GM12878 (cell line): ENCODE results near the gene MYL7. TPM values are rescaled to one million over a fixed set of nuclear protein-coding genes. Genes with fewer than 3 reads are reported as not detected.

Experiments used
- ATAC-seq: fragments of 200-7000 bp; cut with Tn5 transposase; 3 replicates; pipeline ENCODE4 v1.9.1; 2020; ENCODE audit warnings: mild to moderate bottlenecking, moderate library complexity
- BruUV-seq: library from RNA; stranded (reverse); fragments of 400-500 nt; replicated peaks from 2 replicates; lab custom pipeline; 2021; lab: Mats Ljungman, UMichigan
- CTCF ChIA-PET: fragments of 300-600 bp; sonication (Branson Sonifier 250); formaldehyde crosslinking; extraction: SDS; loops from one replicate; lab custom pipeline; 2021; ENCODE audit warnings: inconsistent platforms; lab: Yijun Ruan, JAX
- POLR2A ChIA-PET: fragments of 350-600 bp; formaldehyde crosslinking; extraction: SDS; loops from one replicate; lab custom pipeline; 2021; ENCODE audit warnings: inconsistent platforms; lab: Charles Lee
- RAD21 ChIA-PET: fragments of 300-600 bp; sonication (Branson Sonifier 250); formaldehyde crosslinking; loops from one replicate; lab custom pipeline; 2023; ENCODE audit warnings: antibody characterized with exemption; ENCODE audit not compliant: unreplicated experiment; lab: Charles Lee
- SMC1A ChIA-PET: fragments of 300-600 bp; sonication (Branson Sonifier 250); formaldehyde crosslinking; loops from one replicate; lab custom pipeline; 2023; ENCODE audit not compliant: unreplicated experiment, uncharacterized antibody; lab: Charles Lee
- DNase-seq: peaks from one replicate; pipeline ENCODE4 v3.0.0-alpha.2; 2011; ENCODE audit warnings: low read depth, low spot score
- FAIRE-seq: peaks from 3 replicates; lab custom pipeline; 2011; peaks lifted over from hg19 to GRCh38; lab: Jason Lieb, UNC
- H2AFZ ChIP-seq: 2 replicates; pipeline ENCODE4 v1.6.0; 2011; ENCODE audit warnings: low read depth, low read length, control low read depth; ENCODE audit not compliant: control insufficient read depth
- H3K27ac ChIP-seq: 2 replicates; pipeline ENCODE4 v1.5.1; 2011; ENCODE audit warnings: control low read depth; ENCODE audit not compliant: control insufficient read depth, insufficient read depth
- H3K27me3 ChIP-seq, 2 experiments: replicated peaks in 1 of 2; 2 replicates each; pipeline versions ENCODE4 v1.6.0 to v1.6.1; 2011; ENCODE audit warnings: low read length in 1 of 2; ENCODE audit not compliant: control insufficient read depth in 2 of 2, insufficient read depth in 2 of 2
- H3K36me3 ChIP-seq, 2 experiments: 2 replicates each; pipeline ENCODE4 v1.5.1; 2011; ENCODE audit warnings: low read length in 1 of 2; ENCODE audit not compliant: control insufficient read depth in 2 of 2, insufficient read depth in 2 of 2
- H3K4me1 ChIP-seq: 2 replicates; pipeline ENCODE4 v1.6.1; 2011; ENCODE audit warnings: mild to moderate bottlenecking, low read length, moderate library complexity, mixed read lengths; ENCODE audit not compliant: control insufficient read depth, insufficient read depth
- H3K4me2 ChIP-seq: 2 replicates; pipeline ENCODE4 v1.6.0; 2011; ENCODE audit warnings: control low read depth; ENCODE audit not compliant: control insufficient read depth, insufficient read depth
- H3K4me3 ChIP-seq: fragments of 200-600 bp; sonication (generic); 2 replicates; pipeline ENCODE4 v1.5.1; 2016
- H3K79me2 ChIP-seq: 2 replicates; pipeline ENCODE4 v1.6.0; 2011; ENCODE audit warnings: low read length; ENCODE audit not compliant: control insufficient read depth, insufficient read depth
- H3K9ac ChIP-seq: 2 replicates; pipeline ENCODE4 v1.8.0; 2011; ENCODE audit warnings: low read length, control low read depth, mixed read lengths; ENCODE audit not compliant: control insufficient read depth, insufficient read depth
- H3K9me3 ChIP-seq: replicated peaks from 3 replicates; pipeline ENCODE4 v1.5.1; 2011; ENCODE audit warnings: mild to moderate bottlenecking, low read length; ENCODE audit not compliant: control insufficient read depth, insufficient read depth
- H4K20me1 ChIP-seq: 2 replicates; pipeline ENCODE4 v1.6.0; 2011; ENCODE audit not compliant: control insufficient read depth, insufficient read depth
- CUX1 ChIP-seq: IDR thresholded peaks from 2 replicates; pipeline ENCODE4 v1.6.1; 2012; ENCODE audit warnings: improper control_type of control experiment, low read depth, low read length; ENCODE audit not compliant: insufficient replicate concordance
- EP300 ChIP-seq, 2 experiments: fragments of 150-350 bp in 1 of 2; IDR thresholded peaks; 2 replicates each; pipeline ENCODE4 v1.6.1; 2011 to 2012; ENCODE audit warnings: low read depth in 2 of 2, low read length in 2 of 2, borderline replicate concordance in 1 of 2, improper control_type of control experiment in 1 of 2, inconsistent platforms in 1 of 2; ENCODE audit not compliant: control insufficient read depth in 1 of 2
- IKZF1 ChIP-seq: fragments of 450-650 bp; conservative IDR thresholded peaks from 2 replicates; pipeline ENCODE4 v1.6.1; 2017; ENCODE audit warnings: antibody characterized with exemption, mild to moderate bottlenecking
- KLF5 ChIP-seq: fragments of 450-650 bp; IDR thresholded peaks from 2 replicates; pipeline ENCODE4 v1.6.1; 2014; ENCODE audit warnings: mild to moderate bottlenecking; ENCODE audit not compliant: partially characterized antibody
- NFYB ChIP-seq: IDR thresholded peaks from 2 replicates; pipeline ENCODE4 v1.6.1; 2011; ENCODE audit warnings: low read depth, mild to moderate bottlenecking, low read length, improper control_type of control experiment, moderate library complexity; ENCODE audit not compliant: insufficient read depth
- NR2C1 ChIP-seq: fragments of 450-650 bp; IDR thresholded peaks from 2 replicates; pipeline ENCODE4 v1.6.1; 2017; ENCODE audit warnings: antibody characterized with exemption, mild to moderate bottlenecking, moderate library complexity
- POLR2A ChIP-seq: IDR thresholded peaks from 2 replicates; pipeline ENCODE4 v1.6.1; 2011; ENCODE audit warnings: low read depth, mild to moderate bottlenecking, low read length
- RB1 ChIP-seq: fragments of 450-650 bp; formaldehyde crosslinking; IDR thresholded peaks from 2 replicates; pipeline ENCODE4 v1.6.1; 2017; ENCODE audit warnings: mild to moderate bottlenecking, borderline replicate concordance
- SREBF1 ChIP-seq: IDR thresholded peaks from 2 replicates; pipeline ENCODE4 v1.6.1; 2012; ENCODE audit warnings: mild to moderate bottlenecking, low read length
- SUZ12 ChIP-seq: fragments of 200-600 bp; sonication (generic); IDR thresholded peaks from one replicate; pipeline ENCODE4 v1.6.1; 2018; ENCODE audit warnings: antibody characterized with exemption, mild to moderate bottlenecking; ENCODE audit not compliant: unreplicated experiment
- ZBTB4 ChIP-seq: fragments of 450-650 bp; formaldehyde crosslinking; IDR thresholded peaks from 2 replicates; pipeline ENCODE4 v1.4.0; 2022; ENCODE audit warnings: mild to moderate bottlenecking, moderate library complexity
- ZNF274 ChIP-seq: IDR thresholded peaks from one replicate; pipeline ENCODE4 v1.8.0; 2011; ENCODE audit not compliant: insufficient read length, insufficient read depth
- ZZZ3 ChIP-seq: IDR thresholded peaks from 2 replicates; pipeline ENCODE4 v1.6.1; 2011; ENCODE audit warnings: low read depth; ENCODE audit not compliant: control insufficient read depth, insufficient read length
- WGBS: methylation state at CpG from one replicate; pipeline ENCODE4 v1.1.6; 2016; ENCODE audit warnings: low lambda C conversion rate; ENCODE audit not compliant: insufficient replicate concordance, insufficient coverage; ENCODE audit errors: missing lambda C conversion rate; 5-methylcytosine and 5-hydroxymethylcytosine counted together
- in situ Hi-C: fragments of 300-500 bp; cut with MboI; formaldehyde crosslinking; loops from 9 replicates; pipeline ENCODE4 v1.14.3; 2018; ENCODE audit warnings: mixed read lengths
- intact Hi-C: fragments of 100-400 bp; cut with micrococcal nuclease; formaldehyde crosslinking; loops from one replicate; pipeline ENCODE4 v1.14.2; 2022; ENCODE audit not compliant: unreplicated experiment
- polyA plus RNA-seq, 11 experiments: library from polyadenylated mRNA; depleted of rRNA in 4 of 11; unstranded in 6 of 11; stranded (reverse) in 5 of 11; fragments of >200 nt; fragmentation: Nextera tagmentation in 4 of 11; fragmentation: Illumina TruSeq in 1 of 11; extraction: Ambion mirVana in 4 of 11; extraction: Trizol in 1 of 11; gene quantifications; 1 replicate in 1 of 11; 2 replicates in 10 of 11; pipeline versions ENCODE4 v1.2.1 to v1.2.3, GENCODE V29; 2011 to 2016; ENCODE audit warnings: inconsistent platforms in 2 of 11, missing spikeins in 2 of 11, low read depth in 1 of 11
- total RNA-seq, 4 experiments: library from RNA; depleted of rRNA in 3 of 4; stranded (reverse); fragments of >200 nt in 3 of 4; fragmentation: Illumina TruSeq in 1 of 4; extraction: Trizol in 1 of 4; gene quantifications; 2 replicates each; pipeline versions ENCODE4 v1.2.1 to v1.2.3, GENCODE V29; 2013 to 2021
- TF ChIP-seq, protein P1 (sequence below): fragments of 450-650 bp; conservative IDR thresholded peaks from 2 replicates; pipeline ENCODE4 v1.6.1; 2017; ENCODE audit warnings: mild to moderate bottlenecking, moderate library complexity

MYL7 gene
- total and polyA plus RNA-seq, 10 of the 15 experiments (the other 5 are each of a cell fraction or from before 2014, with no cell fraction given): 1.9 TPM; not detected in 9

- intact Hi-C loops: no loop called here
- H3K79me2 ChIP-seq: no peaks in the 10 kb centered on the region
- no peak for DNase-seq
Observed at GRCh38 chr7:44189286-44189992, 48.3 kb upstream of the MYL7 start, which contains the start of gene GCK. Gene GCK (minus strand): TSS chr7:44189439. CDS start chr7:44188953, 486 bp downstream.

More at GRCh38 chr7:44189286-44189992, 48.3 kb upstream of the MYL7 start, which contains the start of gene GCK:
- no peaks in the 10 kb centered on the region for H4K20me1 ChIP-seq
- H3K27ac ChIP-seq: no peak within 1 kb of the TSS
- in situ Hi-C loops: no loop called here
- H3K4me3 ChIP-seq: no peak within 1 kb of the TSS
- ChIA-PET SMC1A (no interaction called here), POLR2A (no interaction called here), CTCF (no interaction called here), RAD21 (no interaction called here)
- FAIRE-seq (no peak), ATAC-seq (no peak)
- H3K4me1 ChIP-seq: no peaks in the 10 kb centered on the region
- H3K36me3 ChIP-seq: no peaks in the 10 kb centered on the region
- no peak within 1 kb of the TSS for H2AFZ ChIP-seq
- H3K9ac ChIP-seq: no peak within 1 kb of the TSS
- peaks cover 0 to 1% of the 10 kb centered on the region in 2 experiments; a peak in 1 of 4 replicates for H3K27me3 ChIP-seq
- TF ChIP-seq SREBF1: no peak
- no peak for TF ChIP-seq RB1
- TF ChIP-seq, protein P1, sequence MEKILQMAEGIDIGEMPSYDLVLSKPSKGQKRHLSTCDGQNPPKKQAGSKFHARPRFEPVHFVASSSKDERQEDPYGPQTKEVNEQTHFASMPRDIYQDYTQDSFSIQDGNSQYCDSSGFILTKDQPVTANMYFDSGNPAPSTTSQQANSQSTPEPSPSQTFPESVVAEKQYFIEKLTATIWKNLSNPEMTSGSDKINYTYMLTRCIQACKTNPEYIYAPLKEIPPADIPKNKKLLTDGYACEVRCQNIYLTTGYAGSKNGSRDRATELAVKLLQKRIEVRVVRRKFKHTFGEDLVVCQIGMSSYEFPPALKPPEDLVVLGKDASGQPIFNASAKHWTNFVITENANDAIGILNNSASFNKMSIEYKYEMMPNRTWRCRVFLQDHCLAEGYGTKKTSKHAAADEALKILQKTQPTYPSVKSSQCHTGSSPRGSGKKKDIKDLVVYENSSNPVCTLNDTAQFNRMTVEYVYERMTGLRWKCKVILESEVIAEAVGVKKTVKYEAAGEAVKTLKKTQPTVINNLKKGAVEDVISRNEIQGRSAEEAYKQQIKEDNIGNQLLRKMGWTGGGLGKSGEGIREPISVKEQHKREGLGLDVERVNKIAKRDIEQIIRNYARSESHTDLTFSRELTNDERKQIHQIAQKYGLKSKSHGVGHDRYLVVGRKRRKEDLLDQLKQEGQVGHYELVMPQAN: no peak
- no peak for TF ChIP-seq NR2C1
- no peak for TF ChIP-seq SUZ12
- no peak for TF ChIP-seq IKZF1
- no peak for TF ChIP-seq CUX1
- TF ChIP-seq ZZZ3: no peak
- TF ChIP-seq NFYB: no peak
- TF ChIP-seq ZNF274: no peak
- no peak for TF ChIP-seq ZBTB4
- TF ChIP-seq POLR2A: no peak
- no peak for TF ChIP-seq KLF5
- no peak for TF ChIP-seq EP300 (IDR thresholded peaks at IDR 0.05; ENCODE audit: borderline replicate concordance in 1 of 2, control insufficient read depth in 1 of 2, low read depth in 2 of 2, low read length in 2 of 2)
- WGBS: 33% methylated on average over 11 of the region's 11 CpGs
- H3K4me2 ChIP-seq: no peak within 1 kb of the TSS
- BruUV-seq: no TSS peak
- no peaks in the 10 kb centered on the region for H3K9me3 ChIP-seq
